GM12801 (cell line): ENCODE results near the gene GRID1.

Experiments used
- TF ChIP-seq, protein P1 (sequence below): IDR thresholded peaks from one replicate; pipeline ENCODE4 v1.5.1; 2011; ENCODE audit warnings: control low read depth; ENCODE audit not compliant: insufficient read length; ENCODE audit errors: extremely low read depth

GRID1 gene

DNA sequence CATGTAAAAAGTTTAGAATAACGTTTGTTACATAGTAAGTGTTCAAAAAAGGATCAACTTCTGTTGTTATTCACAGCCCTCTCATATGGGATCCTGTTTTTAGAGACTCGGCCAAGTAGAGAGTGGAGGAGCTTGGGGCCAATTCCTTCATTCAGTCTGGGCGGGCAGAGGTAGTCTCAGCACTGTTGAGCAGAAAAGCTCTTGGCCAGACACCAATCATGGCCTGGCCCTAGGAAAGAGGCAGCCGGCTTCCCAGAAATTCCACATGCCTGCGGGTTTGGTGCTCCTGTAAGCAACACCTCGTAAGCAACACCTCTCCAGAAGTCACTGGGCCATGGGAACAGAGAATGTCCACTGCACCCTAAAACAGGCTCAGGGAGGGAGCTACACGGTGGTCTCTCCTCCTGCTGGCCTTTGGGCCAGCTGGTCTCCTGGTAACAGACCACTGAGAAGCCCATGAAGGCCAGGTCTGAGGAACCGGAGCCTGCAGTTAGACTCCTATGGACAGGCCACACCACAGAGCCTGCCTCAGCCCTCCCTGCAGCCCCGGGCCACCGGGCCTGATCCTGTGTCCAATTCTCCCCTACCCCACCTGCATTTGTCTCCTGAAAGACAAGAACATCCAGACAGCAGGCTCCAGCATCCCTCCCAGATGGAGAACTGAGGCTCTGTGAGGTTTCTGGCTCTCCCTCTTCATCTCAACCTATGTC, 149.1 kb downstream of the GRID1 start:
- TF ChIP-seq, protein P1, sequence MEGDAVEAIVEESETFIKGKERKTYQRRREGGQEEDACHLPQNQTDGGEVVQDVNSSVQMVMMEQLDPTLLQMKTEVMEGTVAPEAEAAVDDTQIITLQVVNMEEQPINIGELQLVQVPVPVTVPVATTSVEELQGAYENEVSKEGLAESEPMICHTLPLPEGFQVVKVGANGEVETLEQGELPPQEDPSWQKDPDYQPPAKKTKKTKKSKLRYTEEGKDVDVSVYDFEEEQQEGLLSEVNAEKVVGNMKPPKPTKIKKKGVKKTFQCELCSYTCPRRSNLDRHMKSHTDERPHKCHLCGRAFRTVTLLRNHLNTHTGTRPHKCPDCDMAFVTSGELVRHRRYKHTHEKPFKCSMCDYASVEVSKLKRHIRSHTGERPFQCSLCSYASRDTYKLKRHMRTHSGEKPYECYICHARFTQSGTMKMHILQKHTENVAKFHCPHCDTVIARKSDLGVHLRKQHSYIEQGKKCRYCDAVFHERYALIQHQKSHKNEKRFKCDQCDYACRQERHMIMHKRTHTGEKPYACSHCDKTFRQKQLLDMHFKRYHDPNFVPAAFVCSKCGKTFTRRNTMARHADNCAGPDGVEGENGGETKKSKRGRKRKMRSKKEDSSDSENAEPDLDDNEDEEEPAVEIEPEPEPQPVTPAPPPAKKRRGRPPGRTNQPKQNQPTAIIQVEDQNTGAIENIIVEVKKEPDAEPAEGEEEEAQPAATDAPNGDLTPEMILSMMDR = no peak

DNA sequence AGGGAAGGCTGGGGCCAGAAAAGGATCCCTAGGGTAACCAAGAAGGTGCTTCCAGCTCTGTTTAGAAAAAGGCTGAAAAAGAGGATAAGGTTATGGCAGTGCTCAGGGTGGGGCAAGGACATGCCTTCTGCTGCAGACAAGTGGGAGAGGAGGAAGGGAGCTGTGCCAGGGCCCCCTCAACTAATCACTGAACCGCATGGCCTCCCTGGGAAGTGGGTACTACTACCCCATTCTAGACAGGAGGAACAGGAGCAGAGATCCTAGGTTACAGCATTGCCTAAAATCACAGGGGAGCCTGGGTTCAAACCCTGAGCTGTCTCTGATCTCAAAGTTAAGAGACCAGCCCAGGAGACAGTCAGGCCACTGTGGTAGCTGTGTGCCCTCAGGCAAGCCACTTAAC, 149.7 kb downstream of the GRID1 start:
- TF ChIP-seq, protein P1 = no peak

DNA sequence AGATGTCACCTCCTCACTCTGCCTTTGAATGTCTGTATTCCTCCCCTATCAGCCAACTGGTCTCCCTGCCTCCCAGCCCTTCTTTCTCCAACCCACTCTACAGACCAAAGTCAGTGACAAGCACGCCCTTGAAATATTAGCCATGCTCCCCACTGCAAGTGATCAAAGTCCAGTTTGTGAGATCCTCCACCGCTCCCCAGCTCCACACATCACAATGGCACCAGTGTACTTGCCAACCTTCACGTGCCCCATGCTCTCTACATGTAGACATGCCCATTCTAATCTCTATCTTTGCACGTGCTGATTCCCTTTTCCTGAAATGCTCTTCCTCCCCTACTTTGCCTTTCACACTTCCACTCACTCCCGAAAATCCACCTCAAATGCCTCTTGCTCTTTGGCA, 150.9 kb downstream of the GRID1 start:
- TF ChIP-seq, protein P1 = no peak

DNA sequence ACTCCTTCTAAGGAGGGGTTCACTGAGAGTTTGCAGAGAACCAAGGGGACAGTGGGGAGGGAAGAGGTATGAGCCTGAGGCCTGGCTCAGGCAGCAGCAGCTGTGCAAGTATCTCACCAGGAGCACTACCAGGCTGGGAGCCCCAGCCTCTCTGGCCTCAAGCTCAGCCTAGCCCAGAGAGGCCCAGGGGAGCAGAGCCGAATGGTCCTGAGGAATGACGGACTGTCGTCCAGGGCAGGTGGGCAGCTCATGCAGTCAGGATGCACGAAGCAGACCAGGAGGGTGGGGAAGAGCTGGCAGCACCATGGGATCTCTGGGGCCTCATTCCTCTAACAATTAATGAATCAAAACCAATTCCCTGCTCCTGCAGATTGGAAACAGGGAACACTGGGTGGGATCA, 151.5 kb downstream of the GRID1 start:
- TF ChIP-seq, protein P1 = no peak

DNA sequence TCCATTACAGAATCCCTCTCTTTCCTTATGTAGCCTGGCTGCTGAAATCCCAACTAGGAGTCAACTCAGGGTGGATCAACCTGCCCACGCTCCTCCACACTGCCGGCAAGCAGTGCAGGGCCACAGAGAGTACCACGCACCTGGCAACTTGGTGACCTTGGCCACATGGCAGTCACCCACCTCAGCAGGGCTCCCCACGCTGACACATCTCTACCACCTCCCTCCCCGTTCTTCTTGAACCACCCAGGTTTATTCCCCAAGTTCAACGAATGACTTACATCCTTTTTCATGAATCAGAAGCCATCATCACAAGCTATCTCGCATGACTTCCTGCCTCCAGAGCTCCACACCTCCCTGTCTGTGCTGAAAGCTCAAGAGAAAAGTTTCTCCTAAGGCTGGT, 153.4 kb downstream of the GRID1 start:
- TF ChIP-seq, protein P1 = no peak

DNA sequence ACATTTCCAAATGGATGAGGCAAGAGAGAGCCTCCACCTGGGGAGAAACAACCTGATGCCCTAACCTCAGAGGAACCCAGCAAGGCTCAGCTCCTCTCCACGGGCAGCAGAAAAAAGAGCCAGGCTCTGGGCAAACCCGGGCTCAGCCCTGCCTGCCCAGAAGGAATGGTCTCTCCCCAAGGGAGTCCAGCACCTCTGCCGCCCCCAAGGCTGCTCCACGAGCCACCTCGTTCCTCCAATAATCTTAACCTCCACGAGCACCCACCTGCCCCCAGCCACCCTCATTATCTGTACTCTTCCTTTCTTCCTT, 154.2 kb downstream of the GRID1 start:
- TF ChIP-seq, protein P1 = no peak

DNA sequence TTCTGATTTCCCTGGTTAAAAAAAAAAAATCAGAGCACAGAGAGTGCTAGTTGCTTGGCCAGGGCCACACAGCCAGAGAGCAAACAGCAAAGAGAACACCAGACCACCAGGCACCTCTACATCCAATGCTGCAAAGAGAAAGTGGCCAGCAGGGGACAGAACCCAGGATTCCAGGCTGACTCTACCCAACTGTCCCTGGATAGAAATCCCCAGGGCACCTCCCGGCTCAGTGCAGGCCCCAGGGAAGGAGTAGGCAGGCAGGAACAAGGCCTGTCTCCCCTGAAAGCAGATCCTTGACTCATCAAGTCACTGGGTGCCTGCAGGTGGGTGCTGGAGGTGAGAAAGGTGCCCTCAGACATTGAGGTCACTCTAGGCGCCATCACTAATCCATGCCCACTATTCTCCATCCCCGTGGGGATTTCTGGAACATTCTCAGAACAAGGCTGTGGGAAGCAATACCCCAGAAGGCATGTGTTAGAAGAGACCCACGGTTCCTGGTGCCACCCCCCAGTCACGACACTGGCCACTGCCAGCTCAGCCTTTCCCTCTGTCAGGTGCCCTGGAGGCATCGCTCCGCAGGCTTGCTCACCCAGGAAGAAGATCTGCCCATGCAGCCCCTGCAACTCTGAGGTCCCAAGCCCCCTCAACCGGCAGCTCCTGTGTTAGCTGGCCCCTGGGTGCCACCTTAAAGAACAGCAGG, 154.8 kb downstream of the GRID1 start:
- TF ChIP-seq, protein P1 = no peak
